NCI-H128 (cell line): Measurements from ENCODE around the gene TMEM14A.
A peak's percentile ranks its signal among the peaks of the same experiment; 100 is the strongest.
"Not testable (repeated sequence)": the region's sequence is repeated elsewhere in the genome, so short reads cannot be mapped to it uniquely, and the experiment has no call there.

ENCODE experiments used
- DNase-seq: peaks from one replicate; lab custom pipeline; 2025; ENCODE audit not compliant: unreplicated experiment; lab: John Stamatoyannopoulos, UW

Gene TMEM14A

DNA sequence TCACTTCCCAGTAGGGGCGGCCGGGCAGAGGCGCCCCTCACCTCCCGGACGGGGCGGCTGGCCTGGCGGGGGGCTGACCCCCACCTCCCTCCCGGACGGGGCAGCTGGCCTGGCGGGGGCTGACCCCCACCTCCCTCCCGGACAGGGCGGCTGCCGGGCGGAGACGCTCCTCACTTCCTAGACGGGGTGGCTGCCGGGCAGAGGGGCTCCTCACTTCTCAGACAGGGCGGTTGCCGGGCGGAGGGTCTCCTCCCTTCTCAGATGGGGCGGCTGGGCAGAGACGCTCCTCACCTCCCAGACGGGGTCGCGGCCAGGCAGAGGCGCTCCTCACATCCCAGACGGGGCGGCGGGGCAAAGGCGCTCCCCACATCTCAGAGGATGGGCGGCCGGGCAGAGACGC lies 15.0 kb upstream of the TMEM14A start:
- not testable (repeated sequence) for DNase-seq

GRCh38 chr6:52657870-52658269 lies 13.0 kb upstream of the TMEM14A start:
- no peak for DNase-seq

- DNase-seq: no peak
Observed at GRCh38 chr6:52661551-52661950, 9.4 kb upstream of the TMEM14A start.

- no peak for DNase-seq
Observed at GRCh38 chr6:52662031-52662430, 8.9 kb upstream of the TMEM14A start.

- DNase-seq: peak; percentile 52
Observed at GRCh38 chr6:52663120-52663935, 7.6 kb upstream of the TMEM14A start.

- DNase-seq: no peak
Observed at GRCh38 chr6:52663936-52664185, 7.1 kb upstream of the TMEM14A start.

DNA sequence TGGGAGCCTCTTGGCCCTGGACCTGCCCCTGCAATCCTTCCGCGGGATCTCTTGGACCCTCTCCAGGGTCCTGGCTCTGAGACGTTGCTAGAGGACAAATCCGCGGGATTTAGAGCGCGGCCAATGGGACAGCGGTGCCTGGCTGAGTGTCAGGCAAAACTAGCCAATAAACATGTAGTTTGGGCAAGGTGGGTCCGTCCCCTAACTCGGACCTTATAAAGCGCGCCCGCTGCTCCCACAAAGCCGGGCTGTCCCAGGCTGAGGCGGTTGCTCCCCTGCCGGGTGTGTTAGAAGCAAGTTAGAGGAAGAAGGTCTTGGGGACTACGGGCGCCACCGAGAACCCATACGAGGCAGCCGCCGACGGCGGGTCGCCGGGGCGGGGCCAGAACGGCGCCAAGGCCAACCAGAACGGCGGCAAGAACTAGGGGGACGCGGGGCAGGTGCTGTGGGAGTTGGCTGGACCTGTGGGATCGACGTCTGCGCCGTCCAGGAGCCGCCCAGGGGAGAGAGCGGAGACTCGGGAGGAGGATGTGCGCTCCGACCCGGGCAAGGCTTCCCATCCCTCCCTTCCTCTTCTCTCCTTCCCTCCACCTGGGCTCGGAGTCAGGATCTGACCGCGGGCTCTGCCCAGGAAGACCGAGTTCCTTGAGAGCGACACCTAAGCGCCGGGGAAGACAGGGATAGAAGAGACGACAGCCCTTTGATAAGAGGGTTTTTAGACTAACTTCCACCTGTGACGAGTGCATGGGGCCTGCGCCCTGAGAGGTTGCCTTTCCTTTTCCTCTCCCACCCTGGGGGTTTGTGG lies 6.5 kb upstream of the TMEM14A start:
- DNase-seq: peak; percentile 89

- no peak for DNase-seq
Observed at GRCh38 chr6:52664991-52665686, 5.8 kb upstream of the TMEM14A start.

DNA sequence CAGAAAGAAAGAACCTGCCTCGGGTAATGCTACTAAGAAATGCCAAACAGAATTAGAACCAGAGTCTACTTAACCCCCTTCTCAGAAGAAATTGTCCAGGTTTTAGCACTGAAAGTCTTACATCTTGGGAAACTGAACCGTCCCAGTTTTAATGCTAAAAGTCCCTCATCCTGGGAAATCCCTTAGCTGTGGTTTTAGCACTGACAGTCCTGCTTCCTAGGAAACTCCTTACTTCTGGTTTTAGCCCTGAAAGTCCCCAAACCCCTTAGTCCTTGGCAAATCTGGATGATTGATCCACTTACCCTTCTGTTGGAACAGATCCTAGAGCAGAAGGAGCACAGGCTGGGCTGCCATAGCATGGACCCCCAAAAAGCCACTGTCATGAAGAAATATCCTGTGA lies 4.8 kb upstream of the TMEM14A start:
- no peak for DNase-seq

GRCh38 chr6:52666523-52666922 lies 4.4 kb upstream of the TMEM14A start:
- DNase-seq: no peak

DNA sequence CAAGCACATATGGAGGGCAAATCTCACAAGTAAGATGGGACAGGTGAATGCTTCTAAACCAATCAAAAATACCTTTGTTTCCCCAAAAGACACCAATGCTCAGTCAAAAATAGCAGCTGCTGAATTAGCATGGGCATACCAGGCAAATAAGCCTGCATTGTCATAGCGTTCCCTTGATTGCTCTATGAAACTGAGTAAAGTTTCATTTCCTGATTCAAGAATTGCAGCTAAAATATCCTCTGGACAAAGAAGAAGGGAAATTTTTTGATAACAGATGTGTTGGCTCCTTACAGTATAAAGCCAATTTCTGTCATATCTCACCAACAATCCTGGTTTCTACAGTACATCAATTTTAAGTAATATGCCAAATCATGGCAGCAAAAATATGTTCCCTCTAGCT lies 3.3 kb upstream of the TMEM14A start:
- no peak for DNase-seq

DNA sequence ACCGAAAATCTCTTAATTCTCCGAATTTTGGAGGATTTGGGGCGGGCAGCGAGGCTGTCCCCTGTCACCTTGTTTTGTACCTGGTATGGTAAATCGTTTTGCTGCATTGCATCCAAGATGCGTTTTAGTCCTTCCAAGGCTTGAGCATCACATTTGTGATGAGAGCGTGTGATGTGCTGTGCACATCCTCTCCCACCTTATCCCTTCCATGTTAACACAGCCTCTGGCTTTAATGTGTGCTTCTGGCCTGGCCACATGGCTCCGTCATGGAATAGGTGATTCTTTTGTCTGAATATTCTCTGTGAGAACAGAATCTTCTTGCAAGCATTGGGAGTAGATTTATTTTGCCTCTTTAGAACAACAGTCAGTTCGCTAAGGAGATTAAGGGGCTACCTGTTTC lies 763 bp downstream of the TMEM14A start:
- no peak for DNase-seq

- DNase-seq: no peak
Observed at GRCh38 chr6:52672412-52673025, 1.6 kb downstream of the TMEM14A start.

DNA sequence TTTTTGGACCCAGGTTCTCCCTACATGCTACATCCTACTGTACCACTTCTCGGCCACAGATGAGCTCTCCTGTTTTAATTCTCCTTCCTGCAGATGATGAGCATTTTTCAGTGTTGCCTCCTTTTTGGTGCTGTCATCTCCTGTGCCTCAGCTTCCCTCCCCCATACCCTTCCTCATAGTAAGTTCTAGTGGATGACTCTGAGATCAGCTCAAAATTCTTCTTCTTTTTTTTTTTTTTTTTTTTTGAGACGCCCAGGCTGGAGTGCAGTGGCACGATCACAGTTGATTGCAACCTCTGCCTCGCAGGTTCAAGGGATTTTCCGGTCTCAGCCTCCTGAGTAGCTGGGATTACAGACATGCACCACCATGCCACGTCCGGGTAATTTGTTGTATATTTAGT lies 3.8 kb downstream of the TMEM14A start:
- DNase-seq: no peak

GRCh38 chr6:52675372-52675771 lies 4.5 kb downstream of the TMEM14A start:
- DNase-seq: no peak

DNA sequence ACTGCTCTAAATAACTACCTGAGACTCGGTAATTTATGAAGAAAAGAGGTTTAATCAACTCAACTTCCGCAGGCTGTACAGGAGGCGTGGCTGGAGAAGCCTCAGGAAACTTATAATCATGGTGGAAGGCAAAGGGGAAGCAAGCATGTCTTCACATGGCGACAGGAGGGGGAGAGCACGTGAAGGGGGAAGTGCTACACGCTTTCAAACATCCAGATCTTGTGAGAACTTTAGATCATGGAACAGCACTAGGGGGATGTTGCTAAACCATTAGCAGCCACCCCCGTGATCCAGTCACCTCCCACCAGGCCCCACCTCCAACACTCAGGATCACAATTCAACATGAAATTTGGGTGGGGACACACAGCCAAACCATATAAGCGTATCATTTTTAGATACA lies 5.7 kb downstream of the TMEM14A start:
- not testable (repeated sequence) for DNase-seq

DNA sequence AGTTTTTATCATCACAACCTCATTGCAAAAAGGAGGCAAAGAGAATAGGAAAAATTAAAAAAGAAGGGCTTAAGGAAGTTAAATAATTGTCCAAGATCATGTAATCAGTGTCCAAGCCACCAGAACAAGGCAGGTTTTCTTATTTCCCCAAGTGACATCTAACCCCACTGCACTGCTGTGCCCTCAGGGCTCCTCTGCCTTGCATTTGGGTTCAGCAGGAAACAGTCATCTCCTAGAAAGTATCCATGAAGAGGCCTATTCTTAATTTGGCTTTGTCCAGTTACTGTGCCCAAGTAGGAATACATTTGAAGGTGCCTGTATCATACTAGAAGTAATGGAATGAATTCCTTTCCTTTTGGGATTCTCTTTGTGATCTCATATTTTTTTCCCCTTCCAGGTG lies 10.5 kb downstream of the TMEM14A start:
- DNase-seq: no peak

DNA sequence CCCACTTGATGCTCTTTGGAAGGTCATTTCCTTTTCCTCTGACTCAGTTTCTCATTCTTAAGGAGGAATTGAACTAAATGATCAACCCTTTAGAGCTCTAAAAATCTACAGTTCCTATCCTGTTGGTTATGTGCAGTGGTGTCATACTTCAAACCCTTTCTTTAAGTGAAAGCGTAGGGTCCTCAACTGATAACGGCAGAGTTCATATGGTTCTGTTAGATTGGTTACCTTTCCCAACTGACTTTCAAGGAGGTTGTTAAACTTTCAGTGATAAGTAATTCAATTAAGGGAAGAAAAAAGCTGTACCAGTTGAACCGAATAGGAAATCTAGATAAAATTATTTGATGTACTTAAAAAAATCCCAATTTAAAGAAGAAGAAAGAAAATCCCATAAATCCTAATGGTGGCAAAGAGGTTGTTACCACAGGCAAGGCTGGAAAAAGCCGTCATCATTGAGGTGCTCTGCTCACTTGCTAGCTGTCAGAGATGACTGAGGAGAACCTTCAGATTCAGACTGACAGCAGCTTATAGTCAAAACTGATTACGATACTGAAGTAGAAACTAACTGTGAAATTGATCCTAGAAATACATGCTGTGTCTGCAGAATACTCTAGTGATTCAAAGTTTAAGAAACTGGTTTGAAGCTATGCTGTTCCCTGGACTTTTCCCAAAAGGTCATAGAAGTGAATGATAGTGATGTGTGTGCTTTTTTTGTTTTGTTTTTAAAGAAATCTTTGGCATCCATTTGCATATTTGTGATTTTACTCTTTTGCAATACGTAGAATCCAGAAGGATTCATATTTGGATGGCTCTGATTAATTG lies 16.2 kb downstream of the TMEM14A start:
- no peak for DNase-seq

- DNase-seq: no peak
Observed at GRCh38 chr6:52689857-52690256, 18.9 kb downstream of the TMEM14A start.

DNA sequence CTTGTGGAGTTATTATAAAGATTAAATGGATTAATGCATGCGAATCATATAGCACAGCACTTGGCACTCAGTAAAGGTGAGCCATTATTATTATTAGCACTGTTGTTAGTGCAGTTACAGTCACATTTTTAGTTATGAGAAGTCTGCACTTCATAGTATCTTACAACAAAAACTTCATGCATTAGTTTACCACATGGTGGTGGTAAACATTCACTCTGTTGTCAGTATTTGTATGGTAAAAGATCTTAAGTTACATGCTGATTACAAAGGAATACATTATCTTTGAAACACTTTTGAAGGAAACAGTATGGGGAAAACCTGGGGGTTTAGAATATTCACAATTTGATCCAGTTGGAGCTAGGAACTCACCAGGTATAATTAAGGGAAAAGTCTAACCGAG lies 20.8 kb downstream of the TMEM14A start:
- no peak for DNase-seq

GRCh38 chr6:52693773-52694172 lies 22.9 kb downstream of the TMEM14A start:
- no peak for DNase-seq
